ENCODE data around the gene MBTPS1. TPM values are rescaled to one million over a fixed set of nuclear protein-coding genes. Genes with fewer than 3 reads are reported as not detected.

The MBTPS1 gene
- total RNA-seq, 2 donors from 2014 or later, result 69.6 to 80.7 TPM

DNA sequence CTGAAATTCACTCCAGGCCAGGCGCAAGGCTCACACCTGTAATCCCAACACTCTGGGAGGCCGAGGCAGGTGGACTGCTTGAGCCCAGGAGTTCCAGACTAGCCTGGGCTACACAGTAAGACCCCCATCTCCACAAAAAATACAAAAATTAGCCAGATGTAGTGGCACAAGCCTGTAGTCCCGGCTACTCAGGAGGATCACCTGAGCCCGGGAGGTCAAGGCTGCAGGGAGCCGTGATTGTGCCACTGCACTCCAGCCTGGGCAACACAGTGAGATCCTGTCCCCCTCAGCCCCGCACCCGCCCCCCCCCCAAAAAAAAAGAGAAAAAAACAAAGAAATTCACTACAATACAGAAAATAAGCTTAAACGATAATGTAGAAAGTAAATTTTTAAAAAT is 31.5 kb downstream of the MBTPS1 start:
- Histone ChIP-seq H3K36me3 (peaks cover 4% of the 10 kb centered on the region), H3K4me1 (no peaks in the 10 kb centered on the region), H3K9me3 (no peaks in the 10 kb centered on the region), H3K9ac (ENCODE audit: low read depth in 2 of 2, low read length in 2 of 2) (no peak overlapping the region), H3K4me3 (no peak overlapping the region), H3K27me3 (no peaks in the 10 kb centered on the region), H3K27ac (no peak overlapping the region)
- TF ChIP-seq, protein P1, sequence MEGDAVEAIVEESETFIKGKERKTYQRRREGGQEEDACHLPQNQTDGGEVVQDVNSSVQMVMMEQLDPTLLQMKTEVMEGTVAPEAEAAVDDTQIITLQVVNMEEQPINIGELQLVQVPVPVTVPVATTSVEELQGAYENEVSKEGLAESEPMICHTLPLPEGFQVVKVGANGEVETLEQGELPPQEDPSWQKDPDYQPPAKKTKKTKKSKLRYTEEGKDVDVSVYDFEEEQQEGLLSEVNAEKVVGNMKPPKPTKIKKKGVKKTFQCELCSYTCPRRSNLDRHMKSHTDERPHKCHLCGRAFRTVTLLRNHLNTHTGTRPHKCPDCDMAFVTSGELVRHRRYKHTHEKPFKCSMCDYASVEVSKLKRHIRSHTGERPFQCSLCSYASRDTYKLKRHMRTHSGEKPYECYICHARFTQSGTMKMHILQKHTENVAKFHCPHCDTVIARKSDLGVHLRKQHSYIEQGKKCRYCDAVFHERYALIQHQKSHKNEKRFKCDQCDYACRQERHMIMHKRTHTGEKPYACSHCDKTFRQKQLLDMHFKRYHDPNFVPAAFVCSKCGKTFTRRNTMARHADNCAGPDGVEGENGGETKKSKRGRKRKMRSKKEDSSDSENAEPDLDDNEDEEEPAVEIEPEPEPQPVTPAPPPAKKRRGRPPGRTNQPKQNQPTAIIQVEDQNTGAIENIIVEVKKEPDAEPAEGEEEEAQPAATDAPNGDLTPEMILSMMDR (IDR thresholded peaks at IDR 0.05), result no peak
- intact Hi-C loops (cut with DNase I), result loop anchor here (2.0 kb wide), 1 partner anchor 102 kb away; the partner anchor contains the start of gene TAF1C
- no peak for DNase-seq

DNA sequence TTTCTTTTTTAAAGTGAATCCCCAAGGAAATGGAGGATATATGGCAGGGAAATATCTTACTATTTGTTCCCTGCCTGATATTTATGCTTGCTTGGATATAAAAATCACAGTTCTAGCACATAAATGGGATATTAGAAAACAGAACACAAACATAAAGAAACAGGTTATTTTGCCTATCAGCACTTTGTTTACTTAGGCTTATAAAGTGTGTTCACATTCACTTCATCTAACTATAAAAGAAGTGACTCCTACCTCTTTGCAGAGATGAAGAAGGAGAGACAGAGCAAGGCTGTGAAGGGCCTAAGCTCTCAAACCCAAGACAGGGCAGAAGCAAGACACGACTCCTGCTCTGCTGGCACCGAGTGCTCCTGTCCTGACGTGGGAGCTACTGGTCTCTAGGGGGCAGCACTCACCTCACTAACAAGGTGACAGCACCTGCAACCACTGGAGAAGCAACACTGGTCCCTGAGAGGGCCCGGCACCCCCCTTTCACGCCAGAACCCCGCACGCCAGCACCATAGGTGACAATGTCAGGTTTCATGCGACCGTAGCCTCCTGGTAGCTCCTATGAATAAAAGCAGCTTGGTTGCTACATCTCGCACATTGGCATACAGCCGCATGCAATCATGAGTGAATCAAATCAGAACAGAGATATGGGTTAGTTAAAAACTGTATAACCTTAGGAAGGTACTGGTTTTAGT is 32.0 kb downstream of the MBTPS1 start:
- peak; percentile 74 for DNase-seq
- TF ChIP-seq, protein P1 (IDR thresholded peaks at IDR 0.05), result peak; percentile 73
- intact Hi-C loops (cut with DNase I), result loop anchor here (2.0 kb wide), 1 partner anchor 102 kb away; the partner anchor contains the start of gene TAF1C
- no peaks in the 10 kb centered on the region for H3K9me3 ChIP-seq
- no peak overlapping the region for H3K27ac ChIP-seq
- H3K27me3 ChIP-seq, result no peaks in the 10 kb centered on the region
- H3K4me3 ChIP-seq, result no peak overlapping the region
- H3K36me3 ChIP-seq, result peaks cover 4% of the 10 kb centered on the region
- no peaks in the 10 kb centered on the region for H3K4me1 ChIP-seq
- H3K9ac ChIP-seq (ENCODE audit: low read depth in 2 of 2, low read length in 2 of 2), result no peak overlapping the region

DNA sequence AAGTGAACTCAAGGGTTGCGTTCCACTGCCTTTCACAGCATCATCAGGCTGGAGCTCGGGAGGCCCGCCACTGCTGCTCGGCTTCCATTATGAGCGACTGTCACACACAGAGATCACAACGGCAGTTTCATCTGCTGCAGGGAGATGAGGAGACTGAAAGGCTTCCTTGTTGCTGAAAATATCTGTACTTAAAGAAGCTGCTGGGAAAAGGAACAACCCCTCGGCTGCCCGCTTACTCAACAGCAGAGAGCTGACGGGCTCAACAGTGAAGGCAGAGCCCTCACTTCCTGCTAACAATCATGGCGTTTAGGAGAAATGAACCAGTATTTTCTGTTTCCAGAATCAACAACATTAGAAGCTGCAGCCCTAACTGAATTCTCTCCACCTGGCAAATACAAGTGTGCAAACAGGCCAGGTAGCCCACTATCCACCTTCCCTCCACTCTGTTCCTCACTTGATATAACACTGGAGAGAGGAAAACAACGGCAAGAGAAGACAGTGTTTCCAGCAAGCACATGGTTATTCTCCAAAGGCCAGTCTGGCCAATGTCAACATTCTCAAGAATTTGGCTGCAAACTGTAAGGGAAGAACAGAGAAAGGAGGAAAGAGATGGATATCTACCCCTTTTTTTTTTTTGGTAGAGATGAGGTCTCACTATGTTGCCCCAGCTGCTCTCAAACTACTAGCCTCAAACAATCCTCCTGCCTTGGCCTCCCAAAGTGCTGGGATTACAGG is 33.7 kb downstream of the MBTPS1 start:
- no peak for DNase-seq
- intact Hi-C loops (cut with DNase I), result no loop called here
- Histone ChIP-seq H3K36me3 (peaks cover 4% of the 10 kb centered on the region), H3K4me3 (no peak overlapping the region), H3K9ac (ENCODE audit: low read depth in 2 of 2, low read length in 2 of 2) (no peak overlapping the region), H3K27me3 (no peaks in the 10 kb centered on the region), H3K27ac (no peak overlapping the region), H3K4me1 (no peaks in the 10 kb centered on the region), H3K9me3 (no peaks in the 10 kb centered on the region)
- TF ChIP-seq, protein P1 (IDR thresholded peaks at IDR 0.05), result no peak

DNA sequence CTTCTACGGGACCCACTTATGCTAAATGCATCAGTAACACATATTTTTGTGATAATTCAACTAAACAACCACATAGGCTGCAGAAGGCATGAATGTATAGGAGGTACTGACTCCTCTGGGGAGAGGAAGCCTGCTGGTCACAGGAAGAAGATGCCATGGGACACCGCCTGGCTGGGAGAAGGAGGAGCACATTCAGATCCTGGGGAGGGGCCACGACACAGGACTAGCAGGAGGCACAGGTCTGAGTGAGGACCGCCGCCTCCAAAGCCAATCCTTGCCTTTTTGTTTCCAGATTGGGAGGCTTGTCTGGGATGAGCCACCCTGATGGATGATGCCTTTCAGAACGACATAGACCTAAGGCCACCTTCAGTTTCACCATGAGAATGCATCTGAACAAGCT is 34.6 kb downstream of the MBTPS1 start:
- intact Hi-C loops (cut with DNase I), result no loop called here
- Histone ChIP-seq H3K27me3 (no peaks in the 10 kb centered on the region), H3K27ac (no peak overlapping the region), H3K9me3 (no peaks in the 10 kb centered on the region), H3K4me1 (no peaks in the 10 kb centered on the region), H3K4me3 (no peak overlapping the region), H3K9ac (ENCODE audit: low read depth in 2 of 2, low read length in 2 of 2) (no peak overlapping the region), H3K36me3 (peaks cover 2% of the 10 kb centered on the region)
- TF ChIP-seq, protein P1 (IDR thresholded peaks at IDR 0.05), result no peak
- no peak for DNase-seq

DNA sequence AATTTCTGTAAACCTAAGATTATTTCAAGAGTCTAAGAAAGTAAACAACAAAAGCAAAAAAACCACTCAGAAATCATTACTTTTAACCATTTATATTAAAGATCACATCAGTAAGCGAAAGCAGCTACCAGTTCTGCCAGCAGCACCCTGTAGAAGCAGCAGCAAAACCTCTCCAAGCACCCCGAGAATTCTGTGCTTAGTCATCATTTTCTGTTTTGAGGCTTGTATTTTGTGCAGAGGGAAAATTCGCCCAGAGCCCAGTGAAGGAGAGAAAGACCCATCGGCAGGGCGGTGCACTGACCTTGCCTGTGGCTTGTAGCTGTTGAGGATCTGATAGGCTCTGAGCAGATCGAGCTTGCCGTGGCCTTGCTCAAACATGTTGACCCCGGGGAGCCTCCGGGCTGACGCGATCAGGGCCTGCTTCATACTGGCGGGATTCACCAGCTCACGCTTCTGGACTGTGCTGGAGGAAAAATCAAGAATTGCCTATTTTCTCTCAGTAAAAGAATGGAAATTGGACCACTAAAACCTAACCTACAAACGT is 35.2 kb downstream of the MBTPS1 start:
- no peaks in the 10 kb centered on the region for H3K9me3 ChIP-seq
- DNase-seq, result no peak
- no peak overlapping the region for H3K9ac ChIP-seq (ENCODE audit: low read depth in 2 of 2, low read length in 2 of 2)
- H3K27me3 ChIP-seq, result no peaks in the 10 kb centered on the region
- H3K4me1 ChIP-seq, result no peaks in the 10 kb centered on the region
- H3K4me3 ChIP-seq, result no peak overlapping the region
- no peaks in the 10 kb centered on the region for H3K36me3 ChIP-seq
- no peak overlapping the region for H3K27ac ChIP-seq
- intact Hi-C loops (cut with DNase I), result no loop called here
- TF ChIP-seq, protein P1 (IDR thresholded peaks at IDR 0.05), result no peak

Data from colonic mucosa (tissue), 4 donors.